SK-N-SH treated with all-trans-retinoic acid at 6 μM for 48 hours (cell line): ENCODE results near the gene PNPLA6.

ENCODE experiments used
- CSDC2 ChIP-seq: fragments of 250-450 bp; sonication (Bioruptor Pico); IDR thresholded peaks from 2 replicates; pipeline ENCODE4 v1.5.0; 2020; ENCODE audit warnings: mild to moderate bottlenecking, moderate library complexity
- ISL1 ChIP-seq: fragments of 250-450 bp; sonication (Bioruptor Pico); IDR thresholded peaks from 2 replicates; pipeline ENCODE4 v2.1.2; 2022; ENCODE audit warnings: mild to moderate bottlenecking, moderate library complexity

- TF ChIP-seq ISL1 (no peak), CSDC2 (CRISPR knock-in tag) (no peak)
These were observed 6.4 kb downstream of the PNPLA6 start for GRCh38 chr19:7541828-7542443.
